Body of pancreas (tissue), 4 donors: ENCODE measurements around the gene SLC5A10.

ENCODE experiments used
- POLR2A ChIP-seq, 3 donors: fragments of 450-650 bp; IDR thresholded peaks; one replicate each; pipeline ENCODE4 v1.6.1; 2016; ENCODE audit warnings: antibody characterized with exemption in 3 of 3, mild to moderate bottlenecking in 2 of 3
- TF ChIP-seq, protein P1 (sequence below), 7 experiments: fragments of 450-650 bp in 4 of 7; fragments of 200-600 bp in 3 of 7; sonication (generic) in 3 of 7; IDR thresholded peaks; one replicate each; pipeline ENCODE4 v1.5.1; 2016 to 2019; ENCODE audit warnings: antibody characterized with exemption in 7 of 7

GRCh38 chr17:18967916-18968315 is 16.0 kb downstream of the SLC5A10 start:
- TF ChIP-seq POLR2A (IDR thresholded peaks at IDR 0.05), result no peak
- TF ChIP-seq, protein P1, sequence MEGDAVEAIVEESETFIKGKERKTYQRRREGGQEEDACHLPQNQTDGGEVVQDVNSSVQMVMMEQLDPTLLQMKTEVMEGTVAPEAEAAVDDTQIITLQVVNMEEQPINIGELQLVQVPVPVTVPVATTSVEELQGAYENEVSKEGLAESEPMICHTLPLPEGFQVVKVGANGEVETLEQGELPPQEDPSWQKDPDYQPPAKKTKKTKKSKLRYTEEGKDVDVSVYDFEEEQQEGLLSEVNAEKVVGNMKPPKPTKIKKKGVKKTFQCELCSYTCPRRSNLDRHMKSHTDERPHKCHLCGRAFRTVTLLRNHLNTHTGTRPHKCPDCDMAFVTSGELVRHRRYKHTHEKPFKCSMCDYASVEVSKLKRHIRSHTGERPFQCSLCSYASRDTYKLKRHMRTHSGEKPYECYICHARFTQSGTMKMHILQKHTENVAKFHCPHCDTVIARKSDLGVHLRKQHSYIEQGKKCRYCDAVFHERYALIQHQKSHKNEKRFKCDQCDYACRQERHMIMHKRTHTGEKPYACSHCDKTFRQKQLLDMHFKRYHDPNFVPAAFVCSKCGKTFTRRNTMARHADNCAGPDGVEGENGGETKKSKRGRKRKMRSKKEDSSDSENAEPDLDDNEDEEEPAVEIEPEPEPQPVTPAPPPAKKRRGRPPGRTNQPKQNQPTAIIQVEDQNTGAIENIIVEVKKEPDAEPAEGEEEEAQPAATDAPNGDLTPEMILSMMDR (IDR thresholded peaks at IDR 0.05), result no peak
